CD4-positive, alpha-beta T cell treated with Interleukin-6 at 100 ng/mL for 8 hours (primary cell): Measurements from ENCODE around the gene LAMB4.

ENCODE experiments used
- DNase-seq: peaks from one replicate; pipeline ENCODE4 v3.0.0-alpha.2; 2020; ENCODE audit warnings: mixed read lengths, low spot score

The LAMB4 gene

GRCh38 chr7:108014747-108015682, 115.1 kb downstream of the LAMB4 start:
- DNase-seq: no peak

- no peak for DNase-seq
These were observed 115.9 kb downstream of the LAMB4 start for GRCh38 chr7:108014215-108014614.

GRCh38 chr7:108012499-108013430, 117.4 kb downstream of the LAMB4 start:
- DNase-seq: no peak

GRCh38 chr7:108010377-108010776, 119.8 kb downstream of the LAMB4 start:
- no peak for DNase-seq

- no peak for DNase-seq
These were observed 120.3 kb downstream of the LAMB4 start for GRCh38 chr7:108009873-108010272.

GRCh38 chr7:108008827-108009226, 121.3 kb downstream of the LAMB4 start:
- no peak for DNase-seq

- no peak for DNase-seq
These were observed 121.9 kb downstream of the LAMB4 start for GRCh38 chr7:108008240-108008639.

GRCh38 chr7:108007762-108008161, 122.4 kb downstream of the LAMB4 start:
- DNase-seq: no peak

GRCh38 chr7:108007261-108007660, 122.9 kb downstream of the LAMB4 start:
- no peak for DNase-seq

GRCh38 chr7:108004220-108005142, 125.7 kb downstream of the LAMB4 start:
- no peak for DNase-seq

GRCh38 chr7:108003599-108003935, 126.6 kb downstream of the LAMB4 start:
- DNase-seq: no peak

GRCh38 chr7:108002726-108003598, 127.2 kb downstream of the LAMB4 start, which contains the start of gene LAMB1:
TSS of gene LAMB1 (minus strand) at chr7:108003161. CDS start at chr7:108002885, 276 bp downstream.
- DNase-seq: no peak

GRCh38 chr7:108001764-108002725, 128.1 kb downstream of the LAMB4 start:
- DNase-seq: no peak

GRCh38 chr7:108000875-108001763, 129.0 kb downstream of the LAMB4 start:
- no peak for DNase-seq

- DNase-seq: no peak
These were observed 130.2 kb downstream of the LAMB4 start for GRCh38 chr7:107999779-108000560.

- DNase-seq: no peak
These were observed 131.3 kb downstream of the LAMB4 start for GRCh38 chr7:107998660-107999480.

- no peak for DNase-seq
These were observed 132.0 kb downstream of the LAMB4 start for GRCh38 chr7:107998150-107998549.
